ENCODE data around the gene ANGPTL7. TPM values are rescaled to one million over a fixed set of nuclear protein-coding genes. Genes with fewer than 3 reads are reported as not detected.

Gene ANGPTL7
- polyA plus RNA-seq (2011; rRNA removed), result not detected in 2 replicates
- polyA minus RNA-seq (2011; rRNA and poly(A)+ RNA removed), result not detected in 2 replicates

GRCh38 chr1:11188858-11189451 is at the start of gene ANGPTL7:
TSS of gene ANGPTL7 (plus strand) at chr1:11189355. CDS start at chr1:11189580, 225 bp downstream.
- no peak within 1 kb of the TSS for H3K27ac ChIP-seq (ENCODE audit: low read depth, low read length)
- TF ChIP-seq CTCF (IDR thresholded peaks at IDR 0.05; ENCODE audit: low read depth, low read length), result no peak
- ChIA-PET CTCF (interaction anchor here (0.6 to 3.4 kb wide), 2 partner anchors 151 to 224 kb away, joined by 10 to 17 read pairs; no protein-coding TSS in a partner anchor), POLR2A (no interaction called here)
- no peaks in the 10 kb centered on the region for H3K9me3 ChIP-seq (ENCODE audit: control insufficient read depth, insufficient read depth, low read length)
- no peak within 1 kb of the TSS for H3K4me3 ChIP-seq (ENCODE audit: low read depth, low read length)
- no peaks in the 10 kb centered on the region for H3K27me3 ChIP-seq (ENCODE audit: control insufficient read depth, insufficient read depth, low read length)
- DNase-seq (ENCODE audit: low read depth, low spot score), result no peak

GRCh38 chr1:11142618-11143391 is 46.4 kb upstream of the ANGPTL7 start:
- no peak for DNase-seq (ENCODE audit: low read depth, low spot score)
- Histone ChIP-seq H3K9me3 (ENCODE audit: control insufficient read depth, insufficient read depth, low read length) (no peaks in the 10 kb centered on the region), H3K4me3 (ENCODE audit: low read depth, low read length) (no peak overlapping the region), H3K27me3 (ENCODE audit: control insufficient read depth, insufficient read depth, low read length) (no peaks in the 10 kb centered on the region), H3K27ac (ENCODE audit: low read depth, low read length) (no peak overlapping the region)
- ChIA-PET POLR2A (no interaction called here), CTCF (interaction anchor here (2.7 kb wide), 1 partner anchor 105 kb away, joined by 6 read pairs; no protein-coding TSS in a partner anchor)
- TF ChIP-seq CTCF (IDR thresholded peaks at IDR 0.05; ENCODE audit: low read depth, low read length), result no peak

DNA sequence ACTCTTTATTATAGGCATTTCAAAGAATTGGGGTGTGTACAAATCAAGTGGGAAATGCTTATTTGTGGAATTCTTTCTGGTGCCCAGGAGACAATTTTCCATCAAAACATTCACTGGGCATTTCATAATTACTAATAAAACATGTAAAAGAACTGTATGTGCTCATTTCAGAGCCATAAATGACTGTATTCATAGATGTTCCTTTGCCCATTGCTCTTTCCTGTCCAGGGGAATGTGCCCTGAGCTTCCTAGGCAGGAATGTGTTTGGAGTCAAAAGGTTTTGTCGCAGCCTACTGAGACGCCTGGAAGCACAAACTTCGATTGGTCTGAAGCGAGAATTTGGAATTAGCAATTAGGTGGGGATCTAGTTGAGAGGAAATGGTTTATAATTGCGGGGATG is 45.8 kb upstream of the ANGPTL7 start:
- no peak overlapping the region for H3K4me3 ChIP-seq (ENCODE audit: low read depth, low read length)
- no peak for DNase-seq (ENCODE audit: low read depth, low spot score)
- no peaks in the 10 kb centered on the region for H3K9me3 ChIP-seq (ENCODE audit: control insufficient read depth, insufficient read depth, low read length)
- POLR2A ChIA-PET, result no interaction called here
- CTCF ChIA-PET, result interaction anchor here (2.7 kb wide), 1 partner anchor 106 kb away, joined by 6 read pairs; no protein-coding TSS in a partner anchor
- no peaks in the 10 kb centered on the region for H3K27me3 ChIP-seq (ENCODE audit: control insufficient read depth, insufficient read depth, low read length)
- H3K27ac ChIP-seq (ENCODE audit: low read depth, low read length), result no peak overlapping the region
- TF ChIP-seq CTCF (IDR thresholded peaks at IDR 0.05; ENCODE audit: low read depth, low read length), result no peak

- no peak for TF ChIP-seq CTCF (IDR thresholded peaks at IDR 0.05; ENCODE audit: low read depth, low read length)
- Histone ChIP-seq H3K9me3 (ENCODE audit: control insufficient read depth, insufficient read depth, low read length) (no peaks in the 10 kb centered on the region), H3K27me3 (ENCODE audit: control insufficient read depth, insufficient read depth, low read length) (no peaks in the 10 kb centered on the region), H3K4me3 (ENCODE audit: low read depth, low read length) (no peak overlapping the region), H3K27ac (ENCODE audit: low read depth, low read length) (no peak overlapping the region)
- no peak for DNase-seq (ENCODE audit: low read depth, low spot score)
- ChIA-PET CTCF (no interaction called here), POLR2A (no interaction called here)
These were observed 45.2 kb upstream of the ANGPTL7 start for GRCh38 chr1:11143907-11144306.
